CD14-positive monocyte (primary cell): Measurements from ENCODE around the gene SLC25A23. TPM values are rescaled to one million over a fixed set of nuclear protein-coding genes. Genes with fewer than 3 reads are reported as not detected.

ENCODE experiments used
- DNase-seq, 3 donors: peaks; one replicate each; pipeline ENCODE4 v3.0.0-alpha.2; 2011 to 2022
- H2AFZ ChIP-seq: 2 replicates; pipeline ENCODE4 v1.6.0; 2012; ENCODE audit warnings: mild to moderate bottlenecking, low read depth, low read length, inconsistent platforms; ENCODE audit not compliant: insufficient read depth, poor library complexity, severe bottlenecking
- H3K27ac ChIP-seq, 2 donors: 1 replicate in 1 of 2; 2 replicates in 1 of 2; pipeline ENCODE4 v1.5.1; 2012 to 2013; ENCODE audit warnings: low read length in 2 of 2, control low read depth in 1 of 2, inconsistent platforms in 1 of 2, low read depth in 1 of 2, mild to moderate bottlenecking in 1 of 2
- H3K27me3 ChIP-seq, 2 donors: one replicate each; pipeline versions ENCODE4 v1.6.0 to v1.6.1; 2011 to 2013; ENCODE audit warnings: low read length in 2 of 2; ENCODE audit not compliant: control insufficient read depth in 2 of 2, insufficient read depth in 2 of 2
- H3K36me3 ChIP-seq, 2 donors: replicated peaks in 1 of 2; 1 replicate in 1 of 2; 2 replicates in 1 of 2; pipeline versions ENCODE4 v1.5.1 to v1.6.1; 2012 to 2013; ENCODE audit warnings: low read length in 2 of 2, control low read depth in 1 of 2, inconsistent platforms in 1 of 2, mild to moderate bottlenecking in 1 of 2; ENCODE audit not compliant: insufficient read depth in 2 of 2, control insufficient read depth in 1 of 2
- H3K4me1 ChIP-seq, 2 donors: 1 replicate in 1 of 2; 2 replicates in 1 of 2; pipeline versions ENCODE4 v1.5.1 to v1.6.1; 2012 to 2013; ENCODE audit warnings: low read length in 2 of 2, control low read depth in 1 of 2, inconsistent platforms in 1 of 2, mild to moderate bottlenecking in 1 of 2, moderate library complexity in 1 of 2; ENCODE audit not compliant: insufficient read depth in 2 of 2, control insufficient read depth in 1 of 2
- H3K4me2 ChIP-seq: replicated peaks from 2 replicates; pipeline ENCODE3; 2012; ENCODE audit warnings: low read length, moderate library complexity, mild to moderate bottlenecking; ENCODE audit not compliant: poor library complexity, severe bottlenecking; ENCODE audit errors: extremely low read depth
- H3K4me3 ChIP-seq, 3 experiments: fragments of 200-600 bp in 1 of 3; sonication (generic) in 1 of 3; replicated peaks in 1 of 3; 1 replicate in 2 of 3; 2 replicates in 1 of 3; pipeline ENCODE4 v1.5.1; 2011 to 2013; ENCODE audit warnings: low read length in 3 of 3, mild to moderate bottlenecking in 3 of 3, control low read depth in 2 of 3, low read depth in 2 of 3, inconsistent platforms in 1 of 3, moderate library complexity in 1 of 3
- H3K79me2 ChIP-seq: 2 replicates; pipeline ENCODE4 v1.6.0; 2012; ENCODE audit warnings: mild to moderate bottlenecking, control low read depth, inconsistent platforms, low read length, moderate library complexity; ENCODE audit not compliant: insufficient read depth
- H3K9ac ChIP-seq: 2 replicates; pipeline ENCODE4 v1.6.0; 2017; ENCODE audit warnings: low read length, mild to moderate bottlenecking; ENCODE audit not compliant: insufficient read depth, poor library complexity, severe bottlenecking
- H3K9me3 ChIP-seq, 2 donors: replicated peaks in 1 of 2; 1 replicate in 1 of 2; 2 replicates in 1 of 2; pipeline versions ENCODE4 v1.5.1 to v1.6.1; 2012 to 2013; ENCODE audit warnings: low read length in 2 of 2, control low read depth in 1 of 2; ENCODE audit not compliant: control insufficient read depth in 1 of 2, insufficient read depth in 1 of 2
- H4K20me1 ChIP-seq: 2 replicates; pipeline ENCODE4 v1.6.0; 2012; ENCODE audit warnings: mild to moderate bottlenecking, low read length, control low read depth, moderate library complexity; ENCODE audit not compliant: insufficient read depth
- H3K27ac Mint-ChIP-seq, 7 donors: one replicate each; pipeline ENCODE4 v1.8.0; 2020; ENCODE audit warnings: mild to moderate bottlenecking in 7 of 7, mixed read lengths in 7 of 7, moderate library complexity in 6 of 7, inconsistent platforms in 2 of 7
- H3K27me3 Mint-ChIP-seq, 3 donors: one replicate each; pipeline ENCODE4 v1.8.0; 2021 to 2022; ENCODE audit warnings: low read depth in 3 of 3, mild to moderate bottlenecking in 3 of 3, mixed read lengths in 3 of 3, moderate library complexity in 3 of 3, inconsistent platforms in 1 of 3
- H3K36me3 Mint-ChIP-seq, 2 donors: one replicate each; pipeline ENCODE4 v1.8.0; 2020; ENCODE audit warnings: mixed read lengths in 2 of 2, inconsistent platforms in 1 of 2, mild to moderate bottlenecking in 1 of 2
- H3K4me1 Mint-ChIP-seq: one replicate; pipeline ENCODE4 v1.8.0; 2020; ENCODE audit warnings: mild to moderate bottlenecking, mixed read lengths
- H3K4me3 Mint-ChIP-seq, 2 donors: one replicate each; pipeline ENCODE4 v1.8.0; 2020; ENCODE audit warnings: mild to moderate bottlenecking in 2 of 2, mixed read lengths in 2 of 2, moderate library complexity in 1 of 2
- H3K9me3 Mint-ChIP-seq, 7 donors: one replicate each; pipeline ENCODE4 v1.8.0; 2020 to 2022; ENCODE audit warnings: mixed read lengths in 7 of 7, mild to moderate bottlenecking in 6 of 7, moderate library complexity in 6 of 7, inconsistent platforms in 2 of 7
- WGBS: methylation state at CpG from one replicate; pipeline ENCODE4 v1.1.5; 2013; ENCODE audit warnings: missing lambda C conversion rate; ENCODE audit not compliant: insufficient coverage; 5-methylcytosine and 5-hydroxymethylcytosine counted together
- intact Hi-C, 2 donors: fragments of 100-400 bp; cut with micrococcal nuclease; formaldehyde crosslinking; loops; one replicate each; pipeline versions ENCODE4 v1.15.0 to v1.15.1; 2023
- polyA plus RNA-seq, 3 donors: library from polyadenylated mRNA; depleted of rRNA in 1 of 3; unstranded in 2 of 3; stranded (reverse) in 1 of 3; fragments of 300-500 nt in 2 of 3; fragments of >200 nt in 1 of 3; fragmentation: Illumina TruSeq in 2 of 3; gene quantifications; 1 replicate in 2 of 3; 2 replicates in 1 of 3; pipeline ENCODE4 v1.2.3, GENCODE V29; 2012 to 2021
- TF ChIP-seq, protein P1 (sequence below): fragments of 200-600 bp; IDR thresholded peaks from one replicate; pipeline ENCODE4 v1.8.0; 2022; ENCODE audit warnings: antibody characterized with exemption, mild to moderate bottlenecking

The SLC25A23 gene
- polyA plus RNA-seq, 3 donors = 0.11 to 0.15 TPM; not detected in 1

DNA sequence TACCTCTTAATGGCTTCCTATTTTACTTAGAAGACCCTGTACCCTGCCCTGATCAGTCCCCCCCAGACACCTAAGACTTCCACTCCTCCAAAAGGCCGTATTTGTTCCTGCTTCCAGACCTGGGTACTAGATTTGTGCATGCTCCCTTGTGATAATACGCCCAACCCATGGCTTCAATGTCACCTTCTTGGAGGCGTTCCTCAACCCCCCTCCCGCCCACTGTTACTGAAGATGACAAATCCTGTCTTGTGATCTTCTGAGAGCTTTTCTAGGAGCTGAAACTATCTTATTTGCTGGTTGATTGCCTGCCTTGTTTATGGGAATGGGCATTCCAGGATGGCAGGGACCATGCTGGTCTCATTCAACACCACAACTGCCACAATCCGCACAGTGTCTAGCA is 9.4 kb downstream of the SLC25A23 start:
- Mint-ChIP-seq H3K4me3 (no peak overlapping the region), H3K4me1 (no peaks in the 10 kb centered on the region), H3K9me3 (peaks cover 7 to 31% (median 21%) of the 10 kb centered on the region in 7 donors), H3K27me3 (peaks cover 2 to 5% (median 3%) of the 10 kb centered on the region in 3 donors), H3K36me3 (no peaks in the 10 kb centered on the region), H3K27ac (no peak overlapping the region)
- no peaks in the 10 kb centered on the region for H3K36me3 ChIP-seq
- no peak for DNase-seq
- TF ChIP-seq, protein P1, sequence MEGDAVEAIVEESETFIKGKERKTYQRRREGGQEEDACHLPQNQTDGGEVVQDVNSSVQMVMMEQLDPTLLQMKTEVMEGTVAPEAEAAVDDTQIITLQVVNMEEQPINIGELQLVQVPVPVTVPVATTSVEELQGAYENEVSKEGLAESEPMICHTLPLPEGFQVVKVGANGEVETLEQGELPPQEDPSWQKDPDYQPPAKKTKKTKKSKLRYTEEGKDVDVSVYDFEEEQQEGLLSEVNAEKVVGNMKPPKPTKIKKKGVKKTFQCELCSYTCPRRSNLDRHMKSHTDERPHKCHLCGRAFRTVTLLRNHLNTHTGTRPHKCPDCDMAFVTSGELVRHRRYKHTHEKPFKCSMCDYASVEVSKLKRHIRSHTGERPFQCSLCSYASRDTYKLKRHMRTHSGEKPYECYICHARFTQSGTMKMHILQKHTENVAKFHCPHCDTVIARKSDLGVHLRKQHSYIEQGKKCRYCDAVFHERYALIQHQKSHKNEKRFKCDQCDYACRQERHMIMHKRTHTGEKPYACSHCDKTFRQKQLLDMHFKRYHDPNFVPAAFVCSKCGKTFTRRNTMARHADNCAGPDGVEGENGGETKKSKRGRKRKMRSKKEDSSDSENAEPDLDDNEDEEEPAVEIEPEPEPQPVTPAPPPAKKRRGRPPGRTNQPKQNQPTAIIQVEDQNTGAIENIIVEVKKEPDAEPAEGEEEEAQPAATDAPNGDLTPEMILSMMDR = no peak
- peaks cover 13% of the 10 kb centered on the region in 2 donors for H3K9me3 ChIP-seq
- H3K27me3 ChIP-seq = peaks cover 0 to 2% of the 10 kb centered on the region in 2 donors
- H3K4me3 ChIP-seq = no peak overlapping the region
- H4K20me1 ChIP-seq = no peaks in the 10 kb centered on the region
- no peaks in the 10 kb centered on the region for H3K4me1 ChIP-seq
- intact Hi-C loops = no loop called here
- 100% methylated on average over 2 of the region's 5 CpGs for WGBS
- no peak overlapping the region for H3K27ac ChIP-seq
- no peak overlapping the region for H3K9ac ChIP-seq
- no peaks in the 10 kb centered on the region for H3K79me2 ChIP-seq
- H3K4me2 ChIP-seq = no peak overlapping the region
- no peak overlapping the region for H2AFZ ChIP-seq

DNA sequence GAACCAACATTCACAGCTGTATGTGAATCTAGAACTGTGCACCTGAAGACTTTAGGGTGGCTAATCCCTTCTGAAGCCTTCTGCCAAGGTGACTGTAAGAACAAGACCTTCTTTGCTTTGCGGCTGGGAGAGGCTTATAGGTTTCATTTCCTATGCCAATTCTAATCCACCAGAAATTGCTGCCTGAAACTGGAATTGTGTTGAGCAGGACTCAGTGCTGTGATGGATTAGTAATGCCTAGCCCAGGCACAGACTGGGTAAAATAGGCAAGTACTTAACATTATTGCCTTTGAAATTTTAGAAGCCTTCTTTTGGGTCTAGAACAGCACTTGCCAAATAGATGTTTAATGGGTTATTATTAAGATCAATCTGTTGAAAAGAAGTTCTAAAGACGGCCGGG is 11.5 kb downstream of the SLC25A23 start:
- Histone ChIP-seq H3K79me2 (no peaks in the 10 kb centered on the region), H3K4me1 (no peaks in the 10 kb centered on the region), H2AFZ (no peak overlapping the region), H3K27ac (no peak overlapping the region), H4K20me1 (no peaks in the 10 kb centered on the region), H3K36me3 (no peaks in the 10 kb centered on the region), H3K9ac (no peak overlapping the region), H3K4me3 (no peak overlapping the region), H3K27me3 (no peaks in the 10 kb centered on the region), H3K9me3 (no peaks in the 10 kb centered on the region), H3K4me2 (no peak overlapping the region)
- H3K27me3 Mint-ChIP-seq = peaks cover 2 to 5% (median 3%) of the 10 kb centered on the region in 3 donors
- TF ChIP-seq, protein P1 = no peak
- H3K36me3 Mint-ChIP-seq = no peaks in the 10 kb centered on the region
- no peak for DNase-seq
- no CpG with 5 or more reads among the region's 3 CpGs for whole genome bisulfite sequencing
- H3K4me3 Mint-ChIP-seq = no peak overlapping the region
- intact Hi-C loops = no loop called here
- peaks cover 0 to 11% (median 3%) of the 10 kb centered on the region in 7 donors for H3K9me3 Mint-ChIP-seq
- no peaks in the 10 kb centered on the region for H3K4me1 Mint-ChIP-seq
- no peak overlapping the region for H3K27ac Mint-ChIP-seq
